ENCODE measurements around the gene CNTNAP2. TPM values are rescaled to one million over a fixed set of nuclear protein-coding genes. Genes with fewer than 3 reads are reported as not detected.

The CNTNAP2 gene
- total and polyA plus RNA-seq, 2 of the 4 experiments (the other 2 are of a cell fraction) = not detected

DNA sequence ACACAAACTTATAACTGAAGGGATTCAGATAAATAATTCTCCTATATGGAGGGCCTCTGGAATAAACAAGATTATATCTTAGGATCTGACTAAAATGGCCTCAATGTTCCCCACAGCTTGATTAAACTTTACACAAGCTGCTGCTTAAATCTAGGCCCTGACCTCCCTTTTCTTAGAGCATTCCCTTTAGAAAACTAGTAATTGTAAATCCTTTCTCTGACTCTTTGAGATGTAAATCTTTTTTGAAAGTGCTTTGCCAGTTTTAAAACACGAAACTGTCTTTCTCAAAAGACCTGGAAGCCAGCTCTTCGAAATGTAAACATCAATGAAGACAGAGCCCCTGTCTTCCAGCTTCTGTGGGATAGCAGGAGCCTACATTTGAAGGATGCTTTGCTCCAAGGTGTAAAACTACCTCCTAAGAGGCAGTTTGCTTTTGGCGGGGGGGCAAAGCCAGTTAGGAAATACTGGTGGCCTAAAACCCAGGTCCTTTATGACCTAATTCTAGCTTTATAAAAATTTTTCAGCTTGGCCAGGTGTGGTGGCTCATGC is 758.7 kb downstream of the CNTNAP2 start:
- CTCF ChIA-PET = no interaction called here
- intact Hi-C loops (cut with micrococcal nuclease) = no loop called here
- WGBS, 2 experiments (ENCODE audit: extremely low coverage in 2 of 2, insufficient read length in 1 of 2) = no CpG with 5 or more reads among the region's 3 CpGs

More for the DNA sequence above, 758.7 kb downstream of the CNTNAP2 start:
- Histone ChIP-seq H2BK15ac (ENCODE audit: low read depth, low read length) (no peak overlapping the region), H3K18ac (ENCODE audit: low read depth, low read length) (no peak overlapping the region), H3K27me3 (ENCODE audit: control insufficient read depth, insufficient read depth, low read length) (no peaks in the 10 kb centered on the region), H3K9ac (ENCODE audit: low read depth, low read length) (no peak overlapping the region), H2AK5ac (ENCODE audit: low read depth, low read length) (no peak overlapping the region), H3K79me1 (ENCODE audit: low read depth in 1 of 2, low read length in 2 of 2) (no peaks in the 10 kb centered on the region), H2BK5ac (ENCODE audit: low read depth, low read length, poor library complexity, severe bottlenecking) (no peak overlapping the region), H2AFZ (replicated peaks; ENCODE audit: low read length, poor library complexity) (no peak overlapping the region), H4K8ac (ENCODE audit: low read depth in 2 of 2, low read length in 2 of 2) (no peak overlapping the region), H3K4me3 (ENCODE audit: insufficient read depth, low read depth, low read length) (no peak overlapping the region), H3K4me1 (ENCODE audit: control insufficient read depth, insufficient read depth, low read length) (no peaks in the 10 kb centered on the region), H3K4ac (ENCODE audit: low read depth, low read length) (no peak overlapping the region), H3K36me3 (ENCODE audit: control insufficient read depth, insufficient read depth, low read length) (no peaks in the 10 kb centered on the region), H3K23ac (ENCODE audit: low read depth, low read length) (no peak overlapping the region), H3K14ac (replicated peaks; ENCODE audit: low read depth, low read length) (no peak overlapping the region), H4K91ac (ENCODE audit: insufficient read depth, low read depth, low read length) (no peak overlapping the region), H3K56ac (ENCODE audit: extremely low read depth, insufficient read depth, low read length) (no peak overlapping the region), H2BK20ac (ENCODE audit: low read depth, low read length) (no peak overlapping the region), H4K20me1 (ENCODE audit: insufficient read depth, low read length) (no peaks in the 10 kb centered on the region), H2AK9ac (replicated peaks; ENCODE audit: low read depth, low read length, poor library complexity) (no peak overlapping the region), H4K5ac (ENCODE audit: low read depth, low read length) (no peak overlapping the region), H3K4me2 (ENCODE audit: low read depth, low read length) (no peak overlapping the region), H3K27ac (ENCODE audit: insufficient read depth, low read length) (no peak overlapping the region), H3K9me1 (ENCODE audit: insufficient read depth, low read length) (no peaks in the 10 kb centered on the region), H3K9me3 (ENCODE audit: control insufficient read depth, insufficient read depth, low read length) (peaks cover 3% of the 10 kb centered on the region; the same call in 1 of the 2 replicates), H2BK120ac (ENCODE audit: low read depth, low read length) (no peak overlapping the region)
- DNase-seq (no peak), ATAC-seq (ENCODE audit: low read depth) (no peak)
- in situ Hi-C loops (cut with MboI; ENCODE audit: low sequenced_read_pairs) = no loop called here
- no TSS peak for BruUV-seq (replicated peaks)
- dilution Hi-C loops (cut with HindIII; ENCODE audit: low sequenced_read_pairs, unreplicated experiment) = no loop called here
- no peak for TF ChIP-seq MAZ (IDR thresholded peaks at IDR 0.05; ENCODE audit: borderline replicate concordance, low read depth, low read length)
- no peak for TF ChIP-seq RCOR1 (IDR thresholded peaks at IDR 0.05; ENCODE audit: insufficient replicate concordance, low read length)
- TF ChIP-seq RFX5 (IDR thresholded peaks at IDR 0.05; ENCODE audit: low read depth, low read length) = no peak
- TF ChIP-seq CTCF (conservative IDR thresholded peaks at IDR 0.05; ENCODE audit: low read depth, low read length) = no peak
- TF ChIP-seq USF2 (IDR thresholded peaks at IDR 0.05; ENCODE audit: low read depth, low read length) = no peak
- POLR2A ChIA-PET (ENCODE audit: unreplicated experiment) = no interaction called here
